ENCODE measurements around the gene TPRKB.
"Not testable (repeated sequence)": the region's sequence is repeated elsewhere in the genome, so short reads cannot be mapped to it uniquely, and the experiment has no call there.

DNA sequence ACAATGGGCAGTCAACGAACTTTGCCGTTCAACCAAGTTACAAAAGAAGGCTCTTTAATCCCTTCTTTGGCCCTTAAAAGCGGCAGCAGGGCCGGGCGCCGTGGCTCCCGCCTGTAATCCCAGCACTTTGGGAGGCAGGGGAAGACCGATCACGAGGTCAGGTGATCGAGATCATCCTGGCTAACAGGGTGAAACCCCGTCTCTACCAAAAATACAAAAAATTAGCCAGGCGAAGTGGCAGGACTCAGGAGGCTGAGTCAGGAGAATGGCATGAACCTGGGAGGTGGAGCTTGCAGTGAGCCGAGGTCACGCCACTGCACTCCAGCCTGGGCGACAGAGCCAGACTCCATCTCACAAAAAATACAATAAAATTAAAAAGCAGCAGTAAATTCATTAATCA, 46.3 kb upstream of the TPRKB start:
- TF ChIP-seq, protein P1, sequence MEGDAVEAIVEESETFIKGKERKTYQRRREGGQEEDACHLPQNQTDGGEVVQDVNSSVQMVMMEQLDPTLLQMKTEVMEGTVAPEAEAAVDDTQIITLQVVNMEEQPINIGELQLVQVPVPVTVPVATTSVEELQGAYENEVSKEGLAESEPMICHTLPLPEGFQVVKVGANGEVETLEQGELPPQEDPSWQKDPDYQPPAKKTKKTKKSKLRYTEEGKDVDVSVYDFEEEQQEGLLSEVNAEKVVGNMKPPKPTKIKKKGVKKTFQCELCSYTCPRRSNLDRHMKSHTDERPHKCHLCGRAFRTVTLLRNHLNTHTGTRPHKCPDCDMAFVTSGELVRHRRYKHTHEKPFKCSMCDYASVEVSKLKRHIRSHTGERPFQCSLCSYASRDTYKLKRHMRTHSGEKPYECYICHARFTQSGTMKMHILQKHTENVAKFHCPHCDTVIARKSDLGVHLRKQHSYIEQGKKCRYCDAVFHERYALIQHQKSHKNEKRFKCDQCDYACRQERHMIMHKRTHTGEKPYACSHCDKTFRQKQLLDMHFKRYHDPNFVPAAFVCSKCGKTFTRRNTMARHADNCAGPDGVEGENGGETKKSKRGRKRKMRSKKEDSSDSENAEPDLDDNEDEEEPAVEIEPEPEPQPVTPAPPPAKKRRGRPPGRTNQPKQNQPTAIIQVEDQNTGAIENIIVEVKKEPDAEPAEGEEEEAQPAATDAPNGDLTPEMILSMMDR (IDR thresholded peaks at IDR 0.05; ENCODE audit: low read depth, low read length, poor library complexity, severe bottlenecking), result not testable (repeated sequence)
- TF ChIP-seq EZH2phosphoT487 (IDR thresholded peaks at IDR 0.05; ENCODE audit: borderline replicate concordance, low read length), result not testable (repeated sequence)

Measured in DOHH2 (cell line).